ENCODE results near the gene TOMM22.

DNA sequence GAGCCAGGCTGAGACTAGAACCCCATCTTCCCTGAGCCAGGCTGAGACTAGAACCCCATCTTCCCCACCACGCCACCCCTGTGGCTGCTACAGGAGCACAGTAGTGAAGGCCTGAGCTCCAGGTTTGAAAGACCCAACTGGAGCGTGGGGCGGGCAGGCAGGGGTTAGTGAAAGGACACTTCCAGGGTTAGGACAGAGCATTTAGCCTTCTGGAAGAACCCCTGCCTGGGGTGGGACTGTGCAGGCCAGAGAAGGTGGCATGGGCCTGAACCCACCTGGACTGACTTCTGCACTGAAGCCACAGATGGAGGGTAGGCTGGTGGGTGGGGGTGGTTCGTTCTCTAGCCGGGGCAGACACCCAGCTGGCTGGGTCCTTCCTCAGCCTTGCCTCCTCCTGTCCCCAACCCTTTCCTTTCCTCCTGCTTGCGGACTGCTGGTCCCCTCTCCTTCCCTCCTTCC is 50.0 kb downstream of the TOMM22 start:
- TF ChIP-seq TAF1 (IDR thresholded peaks at IDR 0.05; ENCODE audit: borderline replicate concordance, insufficient read depth, low read length) (no peak), FOXP2 (optimal IDR thresholded peaks at IDR 0.05; ENCODE audit: borderline replicate concordance, extremely low read depth, extremely low read length, insufficient read depth) (no peak), POLR2AphosphoS5 (IDR thresholded peaks at IDR 0.05; ENCODE audit: low read depth, low read length) (no peak)
- TF ChIP-seq, protein P1, sequence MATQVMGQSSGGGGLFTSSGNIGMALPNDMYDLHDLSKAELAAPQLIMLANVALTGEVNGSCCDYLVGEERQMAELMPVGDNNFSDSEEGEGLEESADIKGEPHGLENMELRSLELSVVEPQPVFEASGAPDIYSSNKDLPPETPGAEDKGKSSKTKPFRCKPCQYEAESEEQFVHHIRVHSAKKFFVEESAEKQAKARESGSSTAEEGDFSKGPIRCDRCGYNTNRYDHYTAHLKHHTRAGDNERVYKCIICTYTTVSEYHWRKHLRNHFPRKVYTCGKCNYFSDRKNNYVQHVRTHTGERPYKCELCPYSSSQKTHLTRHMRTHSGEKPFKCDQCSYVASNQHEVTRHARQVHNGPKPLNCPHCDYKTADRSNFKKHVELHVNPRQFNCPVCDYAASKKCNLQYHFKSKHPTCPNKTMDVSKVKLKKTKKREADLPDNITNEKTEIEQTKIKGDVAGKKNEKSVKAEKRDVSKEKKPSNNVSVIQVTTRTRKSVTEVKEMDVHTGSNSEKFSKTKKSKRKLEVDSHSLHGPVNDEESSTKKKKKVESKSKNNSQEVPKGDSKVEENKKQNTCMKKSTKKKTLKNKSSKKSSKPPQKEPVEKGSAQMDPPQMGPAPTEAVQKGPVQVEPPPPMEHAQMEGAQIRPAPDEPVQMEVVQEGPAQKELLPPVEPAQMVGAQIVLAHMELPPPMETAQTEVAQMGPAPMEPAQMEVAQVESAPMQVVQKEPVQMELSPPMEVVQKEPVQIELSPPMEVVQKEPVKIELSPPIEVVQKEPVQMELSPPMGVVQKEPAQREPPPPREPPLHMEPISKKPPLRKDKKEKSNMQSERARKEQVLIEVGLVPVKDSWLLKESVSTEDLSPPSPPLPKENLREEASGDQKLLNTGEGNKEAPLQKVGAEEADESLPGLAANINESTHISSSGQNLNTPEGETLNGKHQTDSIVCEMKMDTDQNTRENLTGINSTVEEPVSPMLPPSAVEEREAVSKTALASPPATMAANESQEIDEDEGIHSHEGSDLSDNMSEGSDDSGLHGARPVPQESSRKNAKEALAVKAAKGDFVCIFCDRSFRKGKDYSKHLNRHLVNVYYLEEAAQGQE (IDR thresholded peaks at IDR 0.05; ENCODE audit: insufficient read depth in 1 of 2, low read depth in 2 of 2, low read length in 2 of 2), result no peak

All from PFSK-1 (cell line).